ENCODE results near the gene HSD11B1.

Gene HSD11B1

DNA sequence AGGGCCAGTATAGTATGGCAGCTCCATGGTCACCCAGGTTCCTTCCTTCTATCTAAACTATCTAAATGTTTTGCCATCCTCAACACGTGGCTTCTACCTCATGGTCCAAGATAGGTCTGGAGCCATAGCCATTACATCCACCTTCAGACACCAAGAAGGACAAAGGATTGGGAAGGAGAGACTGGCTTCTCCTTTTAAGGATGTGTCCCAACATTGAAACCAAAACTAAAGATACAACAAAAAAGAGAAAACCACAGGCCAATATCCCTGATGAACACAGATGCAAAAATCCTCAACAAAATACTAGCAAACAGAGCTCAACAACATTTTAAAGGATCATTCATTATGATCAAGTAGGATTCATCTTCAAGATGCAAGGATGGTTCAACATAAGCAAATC, 24.8 kb downstream of the HSD11B1 start:
- no peak for TF ChIP-seq CTCF (IDR thresholded peaks at IDR 0.05; ENCODE audit: extremely low read depth, insufficient read depth, missing control alignments)
- in situ Hi-C loops (cut with MboI; ENCODE audit: low pct_unique_long_range_greater_than_20kb, low sequenced_read_pairs, unreplicated experiment) = no loop called here
- DNase-seq (ENCODE audit: low spot score) = no peak

DNA sequence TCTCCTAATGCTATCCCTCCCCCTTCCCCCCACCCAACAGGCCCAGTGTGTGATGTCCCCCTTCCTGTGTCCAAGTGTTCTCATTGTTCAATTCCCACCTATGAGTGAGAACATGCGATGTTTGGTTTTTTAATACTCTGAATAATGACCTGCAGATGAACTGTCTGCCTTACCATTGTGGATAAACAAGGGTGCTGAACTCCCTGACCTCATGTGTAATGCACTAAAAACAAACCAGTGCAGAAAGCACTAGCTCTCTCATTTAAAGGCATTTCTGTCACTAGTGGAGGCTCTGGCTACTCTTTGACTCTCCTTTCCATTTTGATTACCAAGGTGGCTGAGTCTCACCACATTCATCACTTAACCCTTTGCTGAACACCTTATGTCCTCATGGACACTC, 28.1 kb downstream of the HSD11B1 start:
- TF ChIP-seq CTCF (IDR thresholded peaks at IDR 0.05; ENCODE audit: extremely low read depth, insufficient read depth, missing control alignments) = no peak
- in situ Hi-C loops (cut with MboI; ENCODE audit: low pct_unique_long_range_greater_than_20kb, low sequenced_read_pairs, unreplicated experiment) = no loop called here
- no peak for DNase-seq (ENCODE audit: low spot score)

DNA sequence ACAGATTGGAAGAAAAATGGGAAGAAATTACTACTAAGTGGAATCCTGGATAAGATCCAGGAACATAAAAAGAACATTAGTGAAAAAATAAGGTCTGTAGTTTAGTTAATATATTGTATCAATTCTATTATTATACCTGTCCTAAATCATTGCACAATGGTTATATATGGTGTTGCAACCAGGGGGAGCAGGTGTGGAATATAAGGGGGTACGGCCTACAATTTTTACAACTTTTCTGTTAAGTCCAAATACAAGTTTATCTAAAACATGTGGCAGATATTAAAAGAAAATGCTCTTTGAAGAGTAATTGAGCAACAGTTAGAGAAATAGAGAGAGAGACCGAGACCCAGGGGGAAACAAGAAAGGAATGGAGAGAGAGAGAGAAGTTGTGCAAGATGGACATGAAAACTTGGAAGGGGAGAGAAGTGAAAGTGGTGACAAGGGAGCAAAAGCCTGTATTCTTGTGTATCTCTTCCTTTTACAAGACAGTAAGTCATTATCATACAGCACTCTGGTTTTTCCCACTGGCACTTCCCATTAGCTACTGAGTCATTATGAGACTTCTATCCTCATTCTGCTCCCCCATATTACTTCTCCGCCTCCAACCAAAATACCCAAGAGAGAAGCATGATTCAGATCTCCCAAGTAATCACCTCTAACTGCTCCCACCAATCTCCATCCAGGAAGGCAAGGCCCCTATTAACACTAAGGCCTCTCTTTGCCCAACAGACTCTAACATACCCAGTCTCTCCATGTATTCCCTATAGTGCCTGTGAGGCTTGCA, 29.0 kb downstream of the HSD11B1 start:
- no peak for DNase-seq (ENCODE audit: low spot score)
- TF ChIP-seq CTCF (IDR thresholded peaks at IDR 0.05; ENCODE audit: extremely low read depth, insufficient read depth, missing control alignments) = no peak
- in situ Hi-C loops (cut with MboI; ENCODE audit: low pct_unique_long_range_greater_than_20kb, low sequenced_read_pairs, unreplicated experiment) = no loop called here

DNA sequence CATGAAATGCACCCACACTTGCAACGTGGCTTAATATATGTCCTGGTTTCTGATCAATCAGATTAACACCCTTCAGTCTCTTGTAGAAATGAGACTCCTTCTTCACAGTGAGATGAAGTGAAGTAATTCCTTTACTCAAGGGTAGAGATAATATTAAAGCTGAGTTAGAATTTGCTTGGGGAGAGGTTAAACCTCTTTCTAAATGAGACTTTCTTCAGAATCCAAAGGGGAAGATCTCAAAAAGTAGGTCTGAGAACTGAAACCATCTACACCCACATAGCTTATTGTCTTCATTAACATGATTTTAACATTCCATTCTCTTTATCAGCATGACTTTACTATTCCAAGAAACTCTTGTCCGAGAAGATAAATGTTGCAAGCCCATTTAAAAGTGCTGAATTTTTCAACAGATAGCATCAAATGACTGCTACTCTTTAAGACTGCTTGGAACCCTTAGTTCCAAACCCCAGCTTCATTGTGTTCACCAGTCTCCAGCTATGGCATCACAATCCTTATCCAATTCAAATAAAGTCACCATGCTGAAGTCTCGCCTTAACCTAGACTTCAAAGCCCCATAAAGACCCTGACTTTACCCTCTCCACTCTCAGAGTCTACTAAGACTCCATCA, 32.0 kb downstream of the HSD11B1 start:
- TF ChIP-seq CTCF (IDR thresholded peaks at IDR 0.05; ENCODE audit: extremely low read depth, insufficient read depth, missing control alignments) = no peak
- in situ Hi-C loops (cut with MboI; ENCODE audit: low pct_unique_long_range_greater_than_20kb, low sequenced_read_pairs, unreplicated experiment) = no loop called here

DNA sequence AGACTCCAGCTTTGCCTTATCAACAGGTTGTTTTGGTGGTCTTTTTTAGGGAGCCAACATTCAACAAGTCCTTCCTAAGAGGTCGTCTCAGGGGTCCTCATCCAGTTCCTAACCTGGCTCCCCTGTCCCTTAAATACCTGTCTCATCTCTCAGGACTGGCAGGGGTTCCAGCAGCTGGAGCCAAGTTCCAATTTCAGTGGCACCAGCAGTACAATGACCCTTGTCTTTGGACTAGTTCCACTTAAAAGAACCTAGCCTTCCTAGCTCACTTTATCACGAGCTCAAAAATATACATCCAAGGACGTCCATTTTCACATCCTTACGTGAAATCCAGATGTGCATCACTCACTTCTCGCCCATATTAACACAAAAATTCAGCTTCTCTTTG, 32.5 kb downstream of the HSD11B1 start:
- no peak for TF ChIP-seq CTCF (IDR thresholded peaks at IDR 0.05; ENCODE audit: extremely low read depth, insufficient read depth, missing control alignments)
- no peak for DNase-seq (ENCODE audit: low spot score)
- in situ Hi-C loops (cut with MboI; ENCODE audit: low pct_unique_long_range_greater_than_20kb, low sequenced_read_pairs, unreplicated experiment) = no loop called here

More for the DNA sequence above, 32.0 kb downstream of the HSD11B1 start:
- no peak for DNase-seq (ENCODE audit: low spot score)

DNA sequence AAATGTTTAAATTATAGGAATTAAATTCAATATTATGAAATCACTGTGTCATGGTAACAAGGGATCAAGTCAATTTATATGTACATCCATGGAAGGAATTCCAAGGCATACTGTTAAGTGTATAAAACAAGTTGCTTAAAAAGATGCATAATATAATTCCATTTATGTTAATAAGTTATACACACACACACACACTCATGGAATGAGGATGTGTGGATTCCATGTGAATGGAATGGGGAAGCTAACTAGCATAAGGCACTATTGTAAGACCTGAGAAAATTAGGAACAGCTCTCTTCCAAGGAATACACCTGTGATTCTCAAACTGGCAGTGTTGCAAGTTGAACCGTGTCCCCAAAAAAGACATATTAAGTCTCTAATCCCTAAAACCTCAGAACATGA, 33.6 kb downstream of the HSD11B1 start:
- no peak for TF ChIP-seq CTCF (IDR thresholded peaks at IDR 0.05; ENCODE audit: extremely low read depth, insufficient read depth, missing control alignments)
- no peak for DNase-seq (ENCODE audit: low spot score)
- in situ Hi-C loops (cut with MboI; ENCODE audit: low pct_unique_long_range_greater_than_20kb, low sequenced_read_pairs, unreplicated experiment) = no loop called here

Measured in GM13977 (cell line).